CD4-positive, alpha-beta T cell treated with Interleukin-6 at 100 ng/mL for 8 hours (primary cell): Measurements from ENCODE around the gene EPC2.
"Not testable (repeated sequence)": the region's sequence is repeated elsewhere in the genome, so short reads cannot be mapped to it uniquely, and the experiment has no call there.

Experiments used
- DNase-seq: peaks from one replicate; pipeline ENCODE4 v3.0.0-alpha.2; 2020; ENCODE audit warnings: mixed read lengths, low spot score

The EPC2 gene

DNA sequence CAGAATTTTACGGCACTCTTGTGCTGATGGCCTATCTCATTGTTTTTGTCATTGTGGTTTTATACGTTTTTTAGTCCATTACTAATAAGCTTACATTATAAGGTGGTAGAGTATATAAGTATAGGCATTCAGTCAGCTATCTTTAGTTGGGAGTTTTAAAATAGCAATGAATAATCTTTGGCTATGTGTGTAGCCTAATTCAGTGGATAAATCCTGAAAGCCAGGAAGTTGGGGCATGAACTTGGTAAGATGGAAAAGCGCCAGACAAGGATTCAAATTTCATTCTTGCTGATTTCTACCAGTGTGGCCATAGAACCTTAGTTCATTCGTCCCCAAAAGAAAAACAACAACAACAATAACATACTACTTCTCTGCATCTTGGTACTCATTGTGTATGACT, 31.2 kb downstream of the EPC2 start:
- no peak for DNase-seq

- DNase-seq = not testable (repeated sequence)
Observed at GRCh38 chr2:148678302-148679179, 34.0 kb downstream of the EPC2 start.

DNA sequence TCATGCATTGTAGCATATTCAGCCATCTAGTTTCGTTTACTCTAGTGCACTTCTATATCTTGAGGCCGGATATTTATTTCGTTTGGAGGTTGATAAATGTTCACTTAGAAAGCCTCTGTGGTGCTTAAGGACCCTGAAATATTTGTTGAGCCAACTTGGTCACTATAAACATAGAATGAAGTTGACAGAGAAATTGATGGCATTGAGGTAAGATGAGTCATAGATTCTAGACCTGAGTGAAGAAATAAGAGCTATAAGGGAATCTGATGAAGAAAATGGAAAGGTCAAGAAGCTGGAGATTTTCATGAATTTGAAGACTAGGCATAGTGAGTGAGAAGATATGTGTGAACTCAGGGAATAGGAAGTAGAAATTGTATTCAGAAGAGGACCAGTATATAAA, 35.9 kb downstream of the EPC2 start:
- DNase-seq = no peak

- no peak for DNase-seq
Observed at GRCh38 chr2:148681443-148681842, 36.9 kb downstream of the EPC2 start.

DNA sequence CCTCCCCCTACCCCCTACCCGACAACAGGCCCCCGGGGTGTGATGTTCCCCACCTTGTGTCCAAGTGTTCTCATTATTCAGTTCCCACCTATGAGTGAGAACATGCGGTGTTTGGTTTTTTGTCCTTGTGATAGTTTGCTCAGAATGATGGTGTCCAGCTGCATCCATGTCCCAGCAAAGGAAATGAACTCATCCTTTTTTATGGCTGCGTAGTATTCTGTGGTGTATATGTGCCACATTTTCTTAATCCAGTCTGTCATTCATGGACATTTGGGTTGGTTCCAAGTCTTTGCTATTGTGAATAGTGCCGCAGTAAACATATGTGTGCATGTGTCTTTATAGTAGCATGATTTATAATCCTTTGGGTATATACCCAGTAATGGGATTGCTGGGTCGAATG, 37.3 kb downstream of the EPC2 start:
- not testable (repeated sequence) for DNase-seq

- DNase-seq = no peak
Observed at GRCh38 chr2:148684507-148684906, 40.0 kb downstream of the EPC2 start.

- no peak for DNase-seq
Observed at GRCh38 chr2:148687543-148687942, 43.0 kb downstream of the EPC2 start.

DNA sequence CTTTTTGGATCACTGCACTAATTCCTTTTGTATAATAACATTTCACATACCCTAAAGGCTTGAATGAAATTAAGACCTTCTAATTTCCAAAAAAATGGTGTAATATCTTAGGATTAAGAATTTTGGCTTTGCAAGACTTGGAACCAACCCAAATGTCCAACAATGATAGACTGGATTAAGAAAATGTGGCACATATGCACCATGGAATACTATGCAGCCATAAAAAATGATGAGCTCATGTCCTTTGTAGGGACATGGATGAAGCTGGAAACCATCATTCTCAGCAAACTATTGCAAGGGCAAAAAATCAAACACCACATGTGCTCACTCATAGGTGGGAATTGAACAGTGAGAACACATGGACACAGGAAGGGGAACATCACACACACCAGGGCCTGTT, 43.5 kb downstream of the EPC2 start:
- not testable (repeated sequence) for DNase-seq

GRCh38 chr2:148696985-148697384, 52.4 kb downstream of the EPC2 start:
- no peak for DNase-seq

- DNase-seq = no peak
Observed at GRCh38 chr2:148699830-148700229, 55.3 kb downstream of the EPC2 start.

DNA sequence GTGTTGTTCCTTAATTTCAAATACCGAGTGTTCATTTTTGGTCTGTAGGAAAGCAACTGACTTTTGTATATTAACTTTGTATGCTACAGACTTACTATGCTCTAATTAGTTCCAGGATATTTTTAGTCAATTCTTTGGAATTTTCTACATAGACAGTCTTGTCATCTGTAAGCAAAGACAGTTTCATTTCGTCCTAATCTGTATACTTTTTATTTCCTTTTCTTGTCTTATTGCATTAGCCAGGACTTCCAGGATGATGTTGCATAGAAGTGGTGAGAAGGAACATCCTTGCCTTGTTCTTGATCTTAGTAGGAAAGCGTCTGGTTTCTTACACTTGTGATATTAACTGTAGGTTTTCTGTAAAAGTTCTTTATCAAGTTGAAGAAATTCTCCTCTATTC, 56.5 kb downstream of the EPC2 start:
- DNase-seq = no peak

- DNase-seq = no peak
Observed at GRCh38 chr2:148701877-148702276, 57.3 kb downstream of the EPC2 start.

GRCh38 chr2:148702475-148702874, 57.9 kb downstream of the EPC2 start:
- no peak for DNase-seq

- DNase-seq = no peak
Observed at GRCh38 chr2:148704247-148704646, 59.7 kb downstream of the EPC2 start.

- DNase-seq = no peak
Observed at GRCh38 chr2:148716378-148716920, 71.9 kb downstream of the EPC2 start.

GRCh38 chr2:148718039-148718438, 73.5 kb downstream of the EPC2 start:
- DNase-seq = no peak

GRCh38 chr2:148719195-148719749, 74.7 kb downstream of the EPC2 start:
- no peak for DNase-seq

- DNase-seq = no peak
Observed at GRCh38 chr2:148719941-148720436, 75.4 kb downstream of the EPC2 start.

DNA sequence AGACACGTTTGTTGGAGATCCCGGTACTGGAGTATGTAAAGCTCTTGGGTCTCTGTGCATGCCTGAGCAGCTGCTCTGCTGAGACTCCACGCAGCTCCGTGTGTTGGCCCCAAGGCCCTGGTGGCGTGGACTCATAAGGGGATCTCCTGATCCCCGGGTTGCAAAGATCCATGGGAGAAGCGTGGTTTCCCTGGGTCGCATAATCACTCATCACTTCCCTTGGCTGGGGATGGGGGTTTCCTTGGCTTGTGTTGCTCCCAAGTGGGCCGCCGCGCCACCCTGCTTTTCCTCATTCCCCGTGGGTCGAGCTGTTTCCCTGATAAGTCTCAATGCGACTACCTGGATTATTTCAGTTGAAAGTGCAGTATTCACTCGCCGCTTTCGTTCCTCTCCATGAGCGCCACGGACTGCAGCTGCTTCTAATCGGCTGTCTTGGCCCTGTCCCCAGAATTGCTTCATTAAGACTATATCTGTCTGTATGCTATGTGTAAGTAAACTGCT, 76.0 kb downstream of the EPC2 start:
- DNase-seq = no peak

- DNase-seq = no peak
Observed at GRCh38 chr2:148721520-148721931, 77.0 kb downstream of the EPC2 start.

GRCh38 chr2:148721991-148722777, 77.6 kb downstream of the EPC2 start:
- no peak for DNase-seq

DNA sequence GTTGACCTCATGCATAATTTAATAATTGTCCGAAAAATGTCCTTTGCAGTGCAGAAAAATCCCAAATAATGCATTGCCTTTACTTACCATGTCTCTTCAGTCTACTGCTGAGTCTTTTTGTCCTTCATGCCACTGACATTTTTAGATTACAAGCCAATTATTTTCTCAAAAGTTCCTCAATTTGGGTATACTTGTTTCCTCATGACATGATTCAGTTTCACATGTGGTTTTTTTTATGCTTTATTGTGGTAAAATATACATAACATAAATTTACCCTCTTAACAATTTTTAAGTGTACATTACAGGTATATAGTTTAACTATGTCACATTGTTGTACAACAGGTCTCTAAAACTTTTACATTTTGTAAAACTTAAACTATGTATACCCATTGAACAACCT, 81.0 kb downstream of the EPC2 start:
- DNase-seq = no peak
